ENCODE results near the gene LAPTM5.

GRCh38 chr1:30721812-30722537, 35.6 kb downstream of the LAPTM5 start:
- TF ChIP-seq CTCF (IDR thresholded peaks at IDR 0.05) (no peak), POLR2A (IDR thresholded peaks at IDR 0.05) (no peak), POLR2AphosphoS5 (IDR thresholded peaks at IDR 0.05) (no peak)

Measured in prostate gland (tissue), 2 donors.